ENCODE results near the gene DUSP10.

The DUSP10 gene

GRCh38 chr1:221711656-221712055 is 30.2 kb downstream of the DUSP10 start:
- DNase-seq, result no peak

GRCh38 chr1:221711063-221711577 is 30.8 kb downstream of the DUSP10 start:
- DNase-seq, result no peak

- no peak for DNase-seq
Measured at GRCh38 chr1:221709854-221710253, 32.0 kb downstream of the DUSP10 start.

GRCh38 chr1:221708987-221709386 is 32.9 kb downstream of the DUSP10 start:
- peak; percentile 25 for DNase-seq

GRCh38 chr1:221708076-221708571 is 33.8 kb downstream of the DUSP10 start:
- no peak for DNase-seq

- no peak for DNase-seq
Measured at GRCh38 chr1:221706876-221707582, 34.9 kb downstream of the DUSP10 start.

- DNase-seq, result no peak
Measured at GRCh38 chr1:221706191-221706590, 35.7 kb downstream of the DUSP10 start.

GRCh38 chr1:221704306-221704705 is 37.6 kb downstream of the DUSP10 start:
- DNase-seq, result no peak

- DNase-seq, result no peak
Measured at GRCh38 chr1:221701570-221702186, 40.2 kb downstream of the DUSP10 start.

- no peak for DNase-seq
Measured at GRCh38 chr1:221700948-221701347, 40.9 kb downstream of the DUSP10 start.

- DNase-seq, result no peak
Measured at GRCh38 chr1:221700536-221700935, 41.4 kb downstream of the DUSP10 start.

GRCh38 chr1:221699978-221700519 is 41.8 kb downstream of the DUSP10 start:
- no peak for DNase-seq

- DNase-seq, result no peak
Measured at GRCh38 chr1:221699577-221699976, 42.3 kb downstream of the DUSP10 start.

GRCh38 chr1:221698579-221699349 is 43.1 kb downstream of the DUSP10 start:
- no peak for DNase-seq

- DNase-seq, result no peak
Measured at GRCh38 chr1:221697923-221698425, 43.9 kb downstream of the DUSP10 start.

- DNase-seq, result no peak
Measured at GRCh38 chr1:221696718-221697461, 45.0 kb downstream of the DUSP10 start.

GRCh38 chr1:221696027-221696426 is 45.9 kb downstream of the DUSP10 start:
- DNase-seq, result no peak

- no peak for DNase-seq
Measured at GRCh38 chr1:221695301-221695700, 46.6 kb downstream of the DUSP10 start.

GRCh38 chr1:221694109-221694508 is 47.8 kb downstream of the DUSP10 start:
- DNase-seq, result no peak

- DNase-seq, result no peak
Measured at GRCh38 chr1:221693087-221693486, 48.8 kb downstream of the DUSP10 start.

GRCh38 chr1:221692643-221693042 is 49.2 kb downstream of the DUSP10 start:
- DNase-seq, result no peak

GRCh38 chr1:221691261-221691660 is 50.6 kb downstream of the DUSP10 start:
- DNase-seq, result no peak
